ENCODE results near the gene STAM2. TPM values are rescaled to one million over a fixed set of nuclear protein-coding genes. Genes with fewer than 3 reads are reported as not detected.
A peak's percentile ranks its signal among the peaks of the same experiment; 100 is the strongest.
"Not testable (repeated sequence)": the region's sequence is repeated elsewhere in the genome, so short reads cannot be mapped to it uniquely, and the experiment has no call there.

STAM2 gene
- total RNA-seq, 2 experiments from 2014 or later, result 14.0 to 14.5 TPM

DNA sequence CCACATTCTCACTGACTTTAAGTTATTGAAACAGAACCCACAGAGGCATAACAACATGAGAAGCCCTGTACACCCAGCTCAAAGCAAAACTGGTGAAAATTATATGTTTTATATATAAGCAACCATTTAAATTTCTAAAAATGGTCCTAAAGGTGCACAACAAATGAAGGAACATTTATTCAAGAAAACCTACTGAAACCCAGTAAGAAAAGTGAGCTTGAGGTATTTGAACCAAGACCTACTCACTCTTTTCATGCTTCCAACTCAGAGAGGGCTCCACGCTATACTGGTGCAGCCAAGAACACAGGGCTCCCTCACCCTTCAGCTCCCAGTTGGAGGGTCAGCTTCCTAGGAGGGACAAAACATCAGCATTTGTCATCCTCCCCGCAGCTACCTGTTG is 74.6 kb downstream of the STAM2 start:
- no peaks in the 10 kb centered on the region for H3K9me3 Mint-ChIP-seq
- H3K27me3 Mint-ChIP-seq, result peaks cover 54% of the 10 kb centered on the region
- DNase-seq, result no peak
- peaks cover 17% of the 10 kb centered on the region for H3K4me1 Mint-ChIP-seq
- no peak overlapping the region for H3K27ac Mint-ChIP-seq
- H3K36me3 Mint-ChIP-seq, result no peaks in the 10 kb centered on the region
- H3K4me3 Mint-ChIP-seq, result no peak overlapping the region

GRCh38 chr2:152099367-152100050 is 76.1 kb downstream of the STAM2 start:
- peaks cover 17% of the 10 kb centered on the region for H3K4me1 Mint-ChIP-seq
- peaks cover 64% of the 10 kb centered on the region for H3K27me3 Mint-ChIP-seq
- H3K36me3 Mint-ChIP-seq, result no peaks in the 10 kb centered on the region
- DNase-seq, result no peak
- H3K27ac Mint-ChIP-seq, result no peak overlapping the region
- no peaks in the 10 kb centered on the region for H3K9me3 Mint-ChIP-seq
- H3K4me3 Mint-ChIP-seq, result peak overlapping the region; percentile 71

- Mint-ChIP-seq H3K9me3 (no peaks in the 10 kb centered on the region), H3K4me1 (peaks cover 17% of the 10 kb centered on the region), H3K36me3 (no peaks in the 10 kb centered on the region), H3K27me3 (peaks cover 64% of the 10 kb centered on the region), H3K27ac (no peak within 1 kb of the TSS), H3K4me3 (peak within 1 kb of the TSS; percentile 75)
- DNase-seq, result peak; percentile 14
Observed at GRCh38 chr2:152098496-152099366, 76.8 kb downstream of the STAM2 start, which contains the start of gene CACNB4. TSS of gene CACNB4 (minus strand) at chr2:152099044.

DNA sequence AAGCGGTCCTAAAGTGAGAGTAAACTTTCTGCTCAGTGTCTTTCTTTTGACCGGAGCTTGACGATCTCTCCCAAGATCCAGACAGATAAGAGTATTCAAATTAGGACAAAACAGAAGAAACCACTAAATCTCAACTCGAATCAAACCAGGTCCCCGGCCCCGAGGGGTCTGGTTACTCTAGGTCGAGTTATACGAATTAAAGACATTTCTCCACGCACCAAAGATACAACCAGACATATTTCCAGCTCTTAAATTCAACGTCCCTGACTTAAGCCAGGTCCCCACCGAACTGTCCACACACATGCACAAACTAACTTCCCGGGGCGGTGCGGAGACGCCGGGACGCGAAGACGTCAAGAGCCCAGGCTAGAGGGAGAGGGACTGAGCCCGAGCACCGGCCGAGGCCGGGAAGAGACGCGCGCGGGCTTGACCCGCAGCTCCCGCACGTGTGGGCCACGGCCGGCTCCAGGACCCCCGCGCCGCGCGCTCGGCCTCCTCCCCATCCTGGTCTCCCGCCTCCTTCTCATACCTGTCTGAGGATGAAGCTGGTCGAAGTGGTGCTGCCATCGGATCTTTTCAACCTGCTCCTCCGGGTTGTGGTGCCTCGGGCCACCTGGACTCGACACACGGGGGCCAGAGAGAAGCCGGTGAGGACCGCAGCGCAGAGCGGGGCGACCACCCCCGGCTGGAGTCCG is 77.6 kb downstream of the STAM2 start:
- Mint-ChIP-seq H3K9me3 (no peaks in the 10 kb centered on the region), H3K4me3 (peak overlapping the region; percentile 68), H3K4me1 (peaks cover 17% of the 10 kb centered on the region), H3K27me3 (peaks cover 64% of the 10 kb centered on the region), H3K27ac (no peak overlapping the region), H3K36me3 (no peaks in the 10 kb centered on the region)
- no peak for DNase-seq

DNA sequence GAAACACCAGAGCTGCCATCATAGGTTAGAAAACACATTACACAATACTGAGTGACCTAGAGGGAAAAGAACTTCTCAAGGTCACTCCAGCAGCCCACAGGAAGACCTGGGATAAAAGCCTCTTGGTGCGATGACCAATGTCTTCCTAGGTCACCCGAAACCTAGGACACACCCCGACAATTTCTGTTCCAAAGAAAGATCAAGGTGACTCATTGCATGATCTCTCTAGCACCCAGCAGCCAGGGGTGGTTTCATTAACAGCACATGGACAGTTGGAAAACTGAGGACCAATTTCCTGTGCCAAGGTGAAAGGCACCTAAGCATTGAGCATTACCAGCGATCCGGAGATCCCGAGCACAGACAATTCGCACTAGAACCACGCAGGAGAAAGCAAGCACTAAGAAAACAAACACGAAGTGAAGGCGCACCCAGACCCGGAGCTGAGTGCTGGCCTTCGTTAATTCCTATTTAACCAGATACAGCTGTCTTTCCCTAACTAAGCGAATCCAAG is 78.2 kb downstream of the STAM2 start:
- Mint-ChIP-seq H3K4me3 (peak overlapping the region; percentile 68), H3K27me3 (peaks cover 64% of the 10 kb centered on the region), H3K36me3 (no peaks in the 10 kb centered on the region), H3K4me1 (peaks cover 17% of the 10 kb centered on the region), H3K27ac (no peak overlapping the region), H3K9me3 (no peaks in the 10 kb centered on the region)
- DNase-seq, result no peak

DNA sequence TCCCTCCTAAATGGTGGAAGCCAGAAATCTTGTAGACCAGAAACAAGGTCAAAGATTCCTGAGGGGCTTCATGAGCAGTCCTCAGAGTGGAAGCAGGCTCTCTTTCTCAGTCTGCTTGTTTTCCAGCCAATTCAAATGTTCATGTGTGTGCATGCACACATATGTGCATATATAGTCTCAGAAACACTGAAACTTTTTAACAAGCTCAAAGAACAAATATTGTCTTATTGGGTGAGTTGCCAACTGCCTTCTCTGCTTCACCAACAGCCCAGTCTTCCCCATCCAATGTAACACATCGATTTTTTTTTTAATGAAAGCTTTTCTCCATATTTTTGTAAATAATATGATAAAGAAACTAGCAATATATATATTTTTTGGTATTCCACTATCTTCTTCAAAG is 80.4 kb downstream of the STAM2 start:
- no peaks in the 10 kb centered on the region for H3K9me3 Mint-ChIP-seq
- DNase-seq, result no peak
- peaks cover 56% of the 10 kb centered on the region for H3K27me3 Mint-ChIP-seq
- H3K4me3 Mint-ChIP-seq, result no peak overlapping the region
- H3K4me1 Mint-ChIP-seq, result peaks cover 17% of the 10 kb centered on the region
- no peaks in the 10 kb centered on the region for H3K36me3 Mint-ChIP-seq
- H3K27ac Mint-ChIP-seq, result no peak overlapping the region

DNA sequence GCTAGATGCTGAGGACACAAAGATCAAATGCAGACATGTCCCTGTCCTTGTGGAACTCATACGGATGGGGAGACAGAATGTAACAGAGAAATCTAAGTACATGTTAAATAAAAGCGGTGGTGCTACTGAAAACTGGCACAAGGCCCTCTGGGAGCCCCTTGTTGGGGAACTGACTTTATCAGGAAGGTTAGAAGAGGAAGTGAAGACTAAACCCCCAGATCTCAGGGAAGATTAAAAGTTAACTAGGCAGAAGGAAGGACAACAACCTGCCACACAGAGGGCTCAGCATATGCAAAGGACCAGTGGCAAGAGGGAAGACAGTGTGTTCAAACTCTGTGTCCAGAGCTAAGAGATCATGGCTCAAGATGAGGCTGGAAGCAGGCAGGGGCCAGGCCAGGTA is 81.5 kb downstream of the STAM2 start:
- H3K4me3 Mint-ChIP-seq, result no peak overlapping the region
- no peaks in the 10 kb centered on the region for H3K36me3 Mint-ChIP-seq
- DNase-seq, result no peak
- peaks cover 12% of the 10 kb centered on the region for H3K4me1 Mint-ChIP-seq
- peaks cover 44% of the 10 kb centered on the region for H3K27me3 Mint-ChIP-seq
- H3K9me3 Mint-ChIP-seq, result no peaks in the 10 kb centered on the region
- H3K27ac Mint-ChIP-seq, result no peak overlapping the region

GRCh38 chr2:152093464-152093863 is 82.1 kb downstream of the STAM2 start:
- H3K27ac Mint-ChIP-seq, result no peak overlapping the region
- no peaks in the 10 kb centered on the region for H3K36me3 Mint-ChIP-seq
- peaks cover 41% of the 10 kb centered on the region for H3K27me3 Mint-ChIP-seq
- peaks cover 12% of the 10 kb centered on the region for H3K4me1 Mint-ChIP-seq
- DNase-seq, result no peak
- no peak overlapping the region for H3K4me3 Mint-ChIP-seq
- H3K9me3 Mint-ChIP-seq, result no peaks in the 10 kb centered on the region

- no peak overlapping the region for H3K4me3 Mint-ChIP-seq
- H3K4me1 Mint-ChIP-seq, result peaks cover 3% of the 10 kb centered on the region
- H3K27ac Mint-ChIP-seq, result no peak overlapping the region
- no peak for DNase-seq
- no peaks in the 10 kb centered on the region for H3K36me3 Mint-ChIP-seq
- peaks cover 28% of the 10 kb centered on the region for H3K27me3 Mint-ChIP-seq
- H3K9me3 Mint-ChIP-seq, result no peaks in the 10 kb centered on the region
Observed at GRCh38 chr2:152092095-152092494, 83.5 kb downstream of the STAM2 start.

DNA sequence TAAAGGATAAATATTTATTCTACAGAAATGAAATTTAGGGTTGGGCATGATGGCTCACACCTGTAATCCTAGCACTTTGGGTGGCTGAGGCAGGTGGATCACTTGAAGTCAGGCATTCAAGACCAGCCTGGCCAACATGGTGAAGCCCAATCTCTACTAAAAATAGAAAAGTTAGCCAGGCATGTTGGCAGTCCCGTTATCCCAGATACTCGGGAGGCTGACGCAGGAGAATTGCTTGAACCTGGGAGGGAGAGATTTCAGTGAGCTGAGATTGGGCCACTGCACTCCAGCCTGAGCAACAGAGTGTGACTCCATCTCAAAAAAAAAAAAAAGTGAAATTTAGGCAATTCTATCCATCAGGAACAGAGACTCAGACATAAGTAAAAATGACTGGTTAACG is 84.8 kb downstream of the STAM2 start:
- H3K4me1 Mint-ChIP-seq, DNase-seq, H3K36me3 Mint-ChIP-seq, H3K4me3 Mint-ChIP-seq, H3K9me3 Mint-ChIP-seq, H3K27ac Mint-ChIP-seq: not testable (repeated sequence)
- H3K27me3 Mint-ChIP-seq, result peaks cover 22% of the 10 kb centered on the region

DNA sequence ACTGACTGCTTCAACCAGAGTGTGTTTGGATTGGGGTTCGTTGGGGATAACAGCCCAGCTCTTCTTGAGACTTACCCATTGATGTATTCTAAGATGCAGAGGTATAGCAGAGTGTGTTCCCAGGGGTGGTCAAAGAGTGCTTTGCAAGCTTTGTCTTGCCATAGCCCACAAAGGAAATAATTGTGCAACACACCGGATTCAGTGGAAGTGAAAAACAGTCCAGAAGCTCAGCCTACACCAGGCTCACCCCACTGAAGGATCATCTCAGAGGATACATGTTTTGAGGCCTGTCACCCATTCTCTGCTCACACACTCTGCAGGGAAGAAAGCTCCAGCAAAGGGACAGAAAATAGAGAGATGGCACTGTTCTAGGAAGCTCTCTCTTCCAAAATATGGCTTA is 86.3 kb downstream of the STAM2 start:
- Mint-ChIP-seq H3K27me3 (peaks cover 10% of the 10 kb centered on the region), H3K27ac (no peak overlapping the region), H3K36me3 (no peaks in the 10 kb centered on the region)

DNA sequence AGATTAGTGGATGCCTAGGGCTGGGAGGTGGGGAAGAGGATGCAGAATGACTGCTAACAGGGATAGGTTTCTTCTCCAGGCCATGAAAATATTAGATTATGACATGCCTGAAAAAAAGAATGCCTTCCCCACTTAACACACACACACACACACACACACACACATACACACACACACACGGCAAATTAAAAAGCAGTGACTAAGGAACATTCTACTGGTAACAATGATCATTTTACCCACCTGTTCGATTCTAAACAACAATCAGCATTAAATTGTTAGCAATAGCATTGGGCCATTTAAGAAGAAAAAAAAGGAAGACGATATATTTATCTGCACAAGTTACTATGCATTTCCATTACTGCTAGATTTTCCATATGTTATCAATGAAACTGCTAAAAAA is 87.6 kb downstream of the STAM2 start:
- Mint-ChIP-seq H3K9me3 (no peaks in the 10 kb centered on the region), H3K4me1 (no peaks in the 10 kb centered on the region), H3K36me3 (no peaks in the 10 kb centered on the region), H3K4me3 (no peak overlapping the region), H3K27me3 (peaks cover 6% of the 10 kb centered on the region), H3K27ac (no peak overlapping the region)
- no peak for DNase-seq

More for the DNA sequence above, 86.3 kb downstream of the STAM2 start:
- no peak for DNase-seq
- no peak overlapping the region for H3K4me3 Mint-ChIP-seq
- no peaks in the 10 kb centered on the region for H3K9me3 Mint-ChIP-seq
- H3K4me1 Mint-ChIP-seq, result no peaks in the 10 kb centered on the region

- no peak overlapping the region for H3K4me3 Mint-ChIP-seq
- peaks cover 6% of the 10 kb centered on the region for H3K27me3 Mint-ChIP-seq
- H3K9me3 Mint-ChIP-seq, result no peaks in the 10 kb centered on the region
- DNase-seq, result no peak
- no peak overlapping the region for H3K27ac Mint-ChIP-seq
- H3K4me1 Mint-ChIP-seq, result no peaks in the 10 kb centered on the region
- no peaks in the 10 kb centered on the region for H3K36me3 Mint-ChIP-seq
Observed at GRCh38 chr2:152086231-152086630, 89.3 kb downstream of the STAM2 start.

GRCh38 chr2:152084076-152084475 is 91.5 kb downstream of the STAM2 start:
- no peak for DNase-seq
- no peaks in the 10 kb centered on the region for H3K9me3 Mint-ChIP-seq
- no peaks in the 10 kb centered on the region for H3K4me1 Mint-ChIP-seq
- H3K27ac Mint-ChIP-seq, result no peak overlapping the region
- no peaks in the 10 kb centered on the region for H3K27me3 Mint-ChIP-seq
- no peaks in the 10 kb centered on the region for H3K36me3 Mint-ChIP-seq
- no peak overlapping the region for H3K4me3 Mint-ChIP-seq

Measured in activated naive CD8-positive, alpha-beta T cell treated with anti-CD3 and anti-CD28 coated beads for 36 hours (primary cell).